WI38 (cell line): Measurements from ENCODE around the gene ELP6.

ENCODE experiments used
- H3K4me3 ChIP-seq: 2 replicates; pipeline ENCODE4 v1.5.1; 2011; ENCODE audit warnings: low read depth, mild to moderate bottlenecking, control low read depth, low read length
- CTCF ChIP-seq: IDR thresholded peaks from 2 replicates; pipeline ENCODE4 v1.5.1; 2012; ENCODE audit warnings: low read depth, mild to moderate bottlenecking, control low read depth, low read length

ELP6 gene

GRCh38 chr3:47513125-47513929, at the start of gene ELP6:
ELP6 (minus strand) TSS chr3:47513712; CDS start chr3:47513590, 122 bp downstream.
- H3K4me3 ChIP-seq = peak within 1 kb of the TSS; percentile 84
- TF ChIP-seq CTCF = peak; percentile 20; the same call in 1 of the 2 replicates

- TF ChIP-seq CTCF = no peak
- H3K4me3 ChIP-seq = no peak overlapping the region
Measured at GRCh38 chr3:47556351-47556750, 42.8 kb upstream of the ELP6 start.

GRCh38 chr3:47554335-47554734, 40.8 kb upstream of the ELP6 start:
- TF ChIP-seq CTCF = no peak

GRCh38 chr3:47553407-47553806, 39.9 kb upstream of the ELP6 start:
- TF ChIP-seq CTCF = no peak
- H3K4me3 ChIP-seq = no peak overlapping the region

More at GRCh38 chr3:47554335-47554734, 40.8 kb upstream of the ELP6 start:
- no peak overlapping the region for H3K4me3 ChIP-seq

- no peak for TF ChIP-seq CTCF
- H3K4me3 ChIP-seq = no peak overlapping the region
Measured at GRCh38 chr3:47542471-47543173, 29.1 kb upstream of the ELP6 start.

GRCh38 chr3:47541583-47542108, 28.1 kb upstream of the ELP6 start:
- TF ChIP-seq CTCF = no peak
- H3K4me3 ChIP-seq = no peak overlapping the region

- TF ChIP-seq CTCF = no peak
- H3K4me3 ChIP-seq = no peak overlapping the region
Measured at GRCh38 chr3:47540281-47540680, 26.8 kb upstream of the ELP6 start.
